RWPE1 (cell line): ENCODE results near the gene TCF4.

Experiments used
- CTCF ChIA-PET: fragments of 350-600 bp; sonication (Branson Sonifier 250); formaldehyde crosslinking; extraction: SDS; loops from one replicate; lab custom pipeline; 2021; lab: Yijun Ruan, JAX
- POLR2A ChIA-PET: fragments of 400-600 bp; formaldehyde crosslinking; extraction: SDS; loops from one replicate; lab custom pipeline; 2020; ENCODE audit warnings: antibody characterized with exemption; ENCODE audit not compliant: low non-redundant PET; lab: Yijun Ruan, JAX
- DNase-seq: peaks from one replicate; pipeline ENCODE4 v3.0.0; 2012; ENCODE audit warnings: low spot score
- H3K27ac ChIP-seq: fragments of 450-650 bp; 2 replicates; pipeline ENCODE4 v1.5.1; 2017
- TF ChIP-seq, protein P1 (sequence below): fragments of 450-650 bp; conservative IDR thresholded peaks from 2 replicates; pipeline ENCODE4 v1.5.1; 2017; ENCODE audit warnings: low read depth, mild to moderate bottlenecking

Gene TCF4

GRCh38 chr18:55179835-55180234, 408.2 kb downstream of the TCF4 start:
- DNase-seq, result no peak
- H3K27ac ChIP-seq, result no peak overlapping the region
- TF ChIP-seq, protein P1, sequence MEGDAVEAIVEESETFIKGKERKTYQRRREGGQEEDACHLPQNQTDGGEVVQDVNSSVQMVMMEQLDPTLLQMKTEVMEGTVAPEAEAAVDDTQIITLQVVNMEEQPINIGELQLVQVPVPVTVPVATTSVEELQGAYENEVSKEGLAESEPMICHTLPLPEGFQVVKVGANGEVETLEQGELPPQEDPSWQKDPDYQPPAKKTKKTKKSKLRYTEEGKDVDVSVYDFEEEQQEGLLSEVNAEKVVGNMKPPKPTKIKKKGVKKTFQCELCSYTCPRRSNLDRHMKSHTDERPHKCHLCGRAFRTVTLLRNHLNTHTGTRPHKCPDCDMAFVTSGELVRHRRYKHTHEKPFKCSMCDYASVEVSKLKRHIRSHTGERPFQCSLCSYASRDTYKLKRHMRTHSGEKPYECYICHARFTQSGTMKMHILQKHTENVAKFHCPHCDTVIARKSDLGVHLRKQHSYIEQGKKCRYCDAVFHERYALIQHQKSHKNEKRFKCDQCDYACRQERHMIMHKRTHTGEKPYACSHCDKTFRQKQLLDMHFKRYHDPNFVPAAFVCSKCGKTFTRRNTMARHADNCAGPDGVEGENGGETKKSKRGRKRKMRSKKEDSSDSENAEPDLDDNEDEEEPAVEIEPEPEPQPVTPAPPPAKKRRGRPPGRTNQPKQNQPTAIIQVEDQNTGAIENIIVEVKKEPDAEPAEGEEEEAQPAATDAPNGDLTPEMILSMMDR, result no peak
- ChIA-PET CTCF (no interaction called here), POLR2A (no interaction called here)

- no peak overlapping the region for H3K27ac ChIP-seq
- ChIA-PET POLR2A (no interaction called here), CTCF (no interaction called here)
- TF ChIP-seq, protein P1, result no peak
- no peak for DNase-seq
These were observed 408.6 kb downstream of the TCF4 start for GRCh38 chr18:55179425-55179824.

GRCh38 chr18:55173291-55173690, 414.7 kb downstream of the TCF4 start:
- TF ChIP-seq, protein P1, result no peak
- no peak for DNase-seq
- ChIA-PET POLR2A (no interaction called here), CTCF (interaction anchor here (0.7 kb wide), 1 partner anchor 145 kb away, joined by 3 read pairs; no protein-coding TSS in a partner anchor)
- H3K27ac ChIP-seq, result no peak overlapping the region
